GM19468 (cell line): ENCODE measurements around the gene MRGPRF.

Experiments used
- ATAC-seq: cut with Tn5 transposase; IDR thresholded peaks from one replicate; pipeline ENCODE4 v1.9.1; 2021; ENCODE audit warnings: mild to moderate bottlenecking, moderate library complexity, moderate number of reproducible peaks; ENCODE audit not compliant: unreplicated experiment; ENCODE audit errors: extremely low read depth

Gene MRGPRF

DNA sequence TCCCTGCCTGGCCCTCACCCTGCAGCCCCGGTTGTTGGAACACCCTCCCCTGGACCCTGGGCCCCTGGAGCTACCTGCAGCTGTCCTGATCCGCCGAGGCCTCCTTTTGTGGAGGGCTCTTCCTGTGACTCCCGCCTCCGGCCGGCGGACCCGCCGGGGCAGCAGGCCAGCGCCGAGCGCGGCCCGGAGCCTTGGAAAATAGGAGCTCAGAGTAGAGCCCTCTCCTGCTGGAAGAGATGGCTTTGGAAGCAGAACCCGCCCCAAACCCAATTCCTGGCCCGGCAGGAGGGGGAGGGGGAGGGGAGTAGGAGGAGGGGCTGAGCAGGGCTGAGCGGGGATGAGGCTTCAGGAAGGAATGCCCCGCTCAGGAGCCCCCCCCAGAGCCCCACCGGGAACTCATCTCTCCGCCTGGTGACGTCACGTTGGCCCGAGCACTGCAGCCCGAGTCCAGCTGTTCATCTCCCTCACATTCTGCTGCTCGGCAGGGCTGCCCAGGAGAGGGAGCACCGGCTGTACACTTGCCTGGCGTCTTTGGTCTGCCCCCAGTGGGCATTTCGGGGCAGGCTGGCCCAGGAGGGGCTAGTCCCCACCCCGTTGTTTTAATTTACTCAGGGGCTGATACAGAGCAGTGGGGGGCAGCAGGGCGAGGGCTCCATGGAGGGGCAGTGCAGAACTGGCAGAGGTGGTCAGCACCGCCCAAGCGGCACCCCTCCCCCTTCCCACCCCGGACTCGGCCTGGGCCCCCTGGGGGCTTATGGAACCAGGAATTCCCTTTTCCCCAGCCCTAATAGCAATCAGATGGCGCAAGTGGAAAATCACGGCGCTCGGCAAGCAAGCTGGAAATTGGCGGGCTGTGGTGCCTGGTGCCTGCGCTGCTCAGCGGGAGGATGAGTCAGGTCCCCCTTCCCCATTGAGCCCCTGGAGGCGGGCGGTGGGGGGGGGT is at the start of gene MRGPRF:
Gene MRGPRF, minus strand, starts transcription at position 238 of the 943 bp plus-strand sequence. CDS start 3,345 bp downstream, outside the sequence.
- ATAC-seq = no peak

DNA sequence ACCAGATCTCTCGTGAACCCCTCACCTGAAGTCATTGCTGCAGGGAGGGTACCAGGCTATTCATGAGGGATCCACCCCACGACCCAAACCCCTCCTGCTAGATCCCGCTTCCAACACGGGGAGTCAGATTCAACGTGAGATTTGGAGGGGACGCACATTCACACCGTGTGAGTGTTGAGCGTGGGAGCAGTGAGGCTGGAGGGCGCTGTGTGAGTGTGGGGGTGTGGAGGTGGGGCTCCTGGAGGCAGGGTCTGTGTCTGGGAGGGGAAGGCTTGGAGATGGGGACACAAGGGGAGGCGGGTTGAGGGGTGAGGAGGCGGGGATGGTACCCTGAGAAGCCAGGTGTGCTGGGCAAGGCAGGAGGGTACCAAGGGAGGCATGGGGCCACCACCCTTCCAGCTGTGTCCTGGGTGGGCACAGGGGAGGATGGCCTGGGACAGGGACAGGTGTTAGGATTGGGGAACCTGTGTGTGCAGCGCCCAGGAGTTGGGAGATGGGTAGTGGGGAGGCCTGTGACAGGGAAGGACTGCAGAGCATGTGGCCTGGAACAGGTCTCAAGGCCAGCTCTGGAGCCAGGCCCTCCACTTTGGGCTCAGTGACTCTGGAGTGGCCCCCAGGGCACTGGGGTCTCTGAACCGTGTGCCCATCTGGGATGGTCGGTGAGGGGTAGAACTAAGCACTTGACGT is 49.3 kb upstream of the MRGPRF start:
- ATAC-seq = no peak

DNA sequence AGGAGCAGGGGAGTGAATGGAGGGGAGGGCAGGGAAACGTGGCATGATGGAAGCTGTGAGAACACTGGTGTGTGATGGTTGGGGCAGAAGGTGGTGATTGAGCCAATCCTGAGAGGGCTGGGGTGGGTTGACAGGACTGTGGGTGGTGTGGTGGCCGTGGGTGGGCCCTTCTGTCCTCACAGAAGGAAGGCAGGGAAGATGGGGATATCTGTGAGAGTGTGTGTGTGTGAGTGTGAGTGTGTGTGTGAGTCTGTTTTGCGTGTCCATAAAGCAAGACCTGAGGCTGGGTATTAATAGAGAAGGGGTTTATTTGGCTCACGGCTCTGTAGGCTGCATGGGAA is 48.6 kb upstream of the MRGPRF start:
- ATAC-seq = no peak

DNA sequence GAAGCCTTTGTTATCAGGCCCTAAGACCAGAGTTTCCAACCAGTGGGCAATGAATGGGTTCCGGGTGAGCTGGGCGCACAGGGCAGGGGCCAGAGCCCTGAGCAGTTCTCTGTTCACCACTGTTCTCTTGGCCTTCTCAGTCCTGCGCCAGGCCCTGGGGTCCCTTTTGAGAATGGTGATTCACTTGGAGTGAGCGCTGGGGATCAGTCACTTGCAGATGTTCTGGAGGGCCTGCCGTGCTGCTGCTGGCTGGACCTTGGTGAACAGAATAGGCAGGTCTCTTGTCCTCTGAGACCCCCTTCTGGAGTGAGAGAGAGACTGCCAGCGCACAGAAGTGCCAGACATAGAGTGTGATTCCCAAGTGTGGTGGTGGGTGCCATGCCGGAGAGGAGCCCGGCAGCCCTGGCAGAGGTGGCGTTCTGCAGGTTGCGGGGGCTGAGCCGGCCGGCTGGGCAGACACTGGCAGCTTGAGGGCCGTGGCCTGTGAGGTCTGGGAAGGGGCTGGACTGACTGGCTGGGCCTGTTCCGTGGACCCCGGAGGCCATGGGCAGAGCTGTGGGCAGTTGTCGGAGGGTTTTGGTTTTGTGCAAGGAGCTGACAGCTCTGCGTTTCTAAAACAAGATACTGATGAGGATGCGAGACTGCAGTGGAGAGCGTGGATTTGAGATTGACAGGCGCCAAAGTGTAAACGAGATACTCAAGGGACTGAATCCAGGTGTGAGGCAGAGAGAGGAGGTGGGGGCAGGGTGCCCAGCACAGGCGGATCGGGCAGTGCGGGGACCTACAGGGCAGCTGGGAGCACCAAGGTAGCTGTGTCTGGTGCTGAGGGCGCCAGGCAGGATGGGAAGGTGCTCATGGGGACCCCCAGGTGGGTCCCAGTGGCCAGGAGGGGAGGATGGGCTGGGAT is 48.0 kb upstream of the MRGPRF start:
- ATAC-seq = no peak

DNA sequence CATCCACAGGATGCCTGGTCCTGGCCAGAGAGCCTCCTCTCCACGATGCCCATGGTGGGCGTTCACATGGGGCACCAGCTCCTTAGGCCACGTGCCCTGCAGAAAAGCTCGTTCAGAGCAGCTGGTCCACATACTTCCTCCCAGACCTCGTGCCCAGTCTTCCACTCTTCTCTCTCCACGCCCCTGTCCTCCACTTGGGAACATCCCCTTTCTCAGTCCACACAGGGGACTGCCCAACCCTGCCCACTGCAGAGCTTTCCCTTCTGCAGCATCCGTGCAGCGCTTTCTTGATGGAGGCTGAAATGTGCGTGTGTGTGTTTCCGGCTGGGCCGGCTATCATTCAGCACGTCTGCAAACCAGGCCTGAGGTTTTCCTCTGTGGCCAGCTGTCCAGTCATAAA is 46.9 kb upstream of the MRGPRF start:
- no peak for ATAC-seq

DNA sequence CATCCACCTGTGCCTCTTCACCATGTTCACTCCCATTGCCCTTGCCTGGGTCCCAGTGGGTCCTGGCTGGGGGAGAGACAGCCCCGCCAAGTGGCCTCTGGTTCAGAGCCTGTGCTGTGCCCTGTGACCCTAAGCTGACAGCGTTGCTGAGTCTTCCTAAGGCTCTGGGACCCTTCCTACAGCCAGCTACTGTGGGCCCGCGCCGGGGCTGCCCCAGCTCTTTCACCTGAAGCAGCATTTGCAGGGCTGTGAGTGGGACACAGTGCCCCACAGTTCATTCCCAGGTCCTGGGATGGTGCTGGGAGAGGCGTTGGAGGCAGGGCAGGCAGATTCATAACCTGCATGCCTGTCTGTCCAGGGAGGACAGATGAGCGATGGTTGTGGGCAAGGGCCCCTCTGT is 46.4 kb upstream of the MRGPRF start:
- no peak for ATAC-seq

GRCh38 chr11:69058511-69059270 is 45.6 kb upstream of the MRGPRF start:
- no peak for ATAC-seq

- no peak for ATAC-seq
These were observed 44.8 kb upstream of the MRGPRF start for GRCh38 chr11:69057801-69058200.

DNA sequence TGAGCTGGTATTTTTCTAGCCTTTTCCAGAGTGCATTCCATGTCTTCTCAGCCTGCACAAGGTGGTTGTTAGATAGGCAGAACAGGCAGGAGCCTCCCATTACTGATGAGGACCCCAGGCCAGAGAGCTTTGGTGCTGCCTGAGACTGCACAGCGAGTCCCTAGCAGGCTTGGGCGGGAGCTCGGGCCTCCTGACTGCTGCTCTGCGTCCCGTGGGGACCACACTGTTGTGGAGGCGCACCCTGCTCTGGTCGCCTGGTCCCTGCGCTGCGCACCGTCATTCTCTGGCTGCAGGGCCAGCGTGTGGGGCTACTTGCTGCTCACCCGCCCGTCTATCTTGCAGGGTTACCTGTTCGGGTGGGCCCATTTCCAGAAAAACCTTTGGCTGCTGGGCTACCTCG is 44.2 kb upstream of the MRGPRF start:
- no peak for ATAC-seq

DNA sequence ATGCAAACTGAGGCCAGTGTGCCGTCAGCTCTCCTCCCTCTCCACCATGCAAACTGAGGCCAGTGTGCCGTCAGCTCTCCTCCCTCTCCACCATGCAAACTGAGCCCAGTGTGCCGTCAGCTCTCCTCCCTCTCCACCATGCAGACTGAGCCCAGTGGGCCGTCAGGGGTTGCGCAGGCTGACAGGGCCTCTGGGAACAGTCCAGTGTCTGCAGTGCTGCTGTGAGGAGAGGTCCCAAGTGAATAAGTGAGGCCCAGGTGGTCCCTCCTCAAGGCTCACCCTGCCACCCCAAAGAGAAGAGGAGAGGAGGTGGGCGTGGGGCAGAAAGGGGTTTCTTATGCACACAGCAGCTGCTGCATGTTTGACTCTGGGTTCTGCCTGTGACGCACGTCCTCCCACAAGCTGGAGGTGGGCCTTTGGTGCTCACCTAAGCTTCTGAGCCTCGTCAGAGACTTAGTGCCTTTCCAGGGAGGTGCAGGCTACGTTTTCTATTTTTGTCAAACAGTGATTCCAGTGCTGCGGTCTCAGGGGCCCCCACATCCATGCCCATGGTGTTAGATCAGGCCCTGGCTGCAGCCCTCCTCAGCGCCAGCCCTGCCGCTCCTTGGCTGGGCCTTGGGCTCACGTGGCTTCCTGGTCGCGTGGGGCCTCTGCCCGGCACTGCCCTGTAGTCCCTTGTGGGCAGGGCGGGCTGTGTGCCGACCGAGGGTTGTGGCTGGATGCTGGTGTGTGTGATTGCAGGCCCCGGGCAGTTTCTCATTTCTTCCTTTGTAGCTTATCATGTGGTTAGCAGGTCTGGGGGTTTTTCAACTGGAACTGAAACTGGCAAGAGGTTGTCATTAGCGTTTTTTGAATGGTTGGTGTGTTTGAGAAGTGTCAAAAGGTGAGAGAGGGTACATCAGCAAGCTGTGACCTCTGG is 42.8 kb upstream of the MRGPRF start:
- ATAC-seq = peak; percentile 57

DNA sequence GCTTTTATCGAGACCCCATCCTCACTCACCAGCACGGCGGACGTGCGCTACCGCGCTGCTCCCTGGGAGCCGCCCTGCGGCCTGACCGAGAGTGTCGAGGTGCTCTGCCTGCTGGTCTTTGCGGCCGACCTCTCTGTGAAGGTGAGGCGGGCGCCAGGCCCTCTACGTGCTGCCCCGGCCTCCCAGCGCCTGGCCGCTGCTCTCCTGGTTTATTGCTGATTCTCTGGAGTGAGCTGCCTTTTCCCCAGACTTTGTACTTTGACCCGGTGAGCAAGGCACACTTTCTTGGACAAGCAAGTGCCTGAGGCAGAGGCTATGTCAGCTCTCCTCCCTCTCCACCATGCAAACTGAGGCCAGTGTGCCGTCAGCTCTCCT is 42.2 kb upstream of the MRGPRF start:
- ATAC-seq = no peak

- no peak for ATAC-seq
These were observed 41.6 kb upstream of the MRGPRF start for GRCh38 chr11:69054397-69055211.

DNA sequence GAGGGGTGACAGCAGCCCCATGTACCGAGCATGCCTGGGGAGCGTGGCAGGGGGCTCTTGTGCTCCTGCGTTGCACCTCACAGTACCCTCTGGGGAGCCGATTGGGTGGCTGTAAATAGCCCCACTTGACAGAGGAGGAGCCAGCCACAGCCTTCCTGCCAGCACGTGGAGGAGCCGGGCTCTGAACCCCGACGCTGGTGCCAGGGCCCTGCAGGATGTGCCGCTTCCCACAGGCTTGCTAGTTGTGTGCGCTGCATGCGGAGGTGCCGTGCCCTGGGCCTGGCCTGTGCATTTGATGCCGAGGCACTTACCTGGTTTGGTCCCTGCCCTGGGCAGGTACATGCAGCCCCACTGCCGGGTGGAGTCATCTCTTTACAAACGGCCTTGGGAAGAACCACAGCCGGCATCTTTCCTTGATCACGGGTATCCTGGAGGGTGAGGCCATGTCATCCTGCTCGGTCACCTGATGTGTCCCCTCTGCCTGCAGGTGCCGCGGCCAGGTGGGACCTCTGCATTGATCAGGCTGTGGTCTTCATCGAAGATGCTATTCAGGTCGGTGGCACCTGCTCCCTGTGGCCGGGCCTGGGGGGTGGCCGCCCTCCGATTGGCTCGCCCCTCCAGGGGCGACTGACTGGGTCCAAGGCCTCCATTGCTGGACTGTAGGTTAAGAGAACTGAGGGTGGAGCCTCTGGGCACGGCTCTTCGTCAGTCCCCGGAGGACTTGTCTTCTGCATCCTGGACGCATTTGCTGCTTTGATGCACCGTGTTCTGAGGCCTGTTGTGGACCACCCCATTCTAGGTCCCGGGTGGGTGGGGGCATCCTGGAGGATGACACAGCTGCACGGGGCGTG is 40.7 kb upstream of the MRGPRF start:
- no peak for ATAC-seq

GRCh38 chr11:69053169-69053477 is 40.1 kb upstream of the MRGPRF start:
- ATAC-seq = no peak

- ATAC-seq = no peak
These were observed 39.5 kb upstream of the MRGPRF start for GRCh38 chr11:69052343-69053168.
